HUES6 (cell line): ENCODE results near the gene CUL3.

Experiments
- H3K27ac ChIP-seq: 2 replicates; pipeline ENCODE4 v1.7.0; 2013; ENCODE audit warnings: low read depth, mild to moderate bottlenecking, low read length, inconsistent platforms
- H3K27me3 ChIP-seq: 2 replicates; pipeline ENCODE4 v1.6.1; 2013; ENCODE audit warnings: low read length; ENCODE audit not compliant: control insufficient read depth, insufficient read depth
- H3K36me3 ChIP-seq: 2 replicates; pipeline ENCODE4 v1.6.1; 2013; ENCODE audit warnings: low read length; ENCODE audit not compliant: control insufficient read depth, insufficient read depth
- H3K4me1 ChIP-seq: 2 replicates; pipeline ENCODE4 v1.6.1; 2013; ENCODE audit warnings: low read length; ENCODE audit not compliant: control insufficient read depth, insufficient read depth
- H3K4me3 ChIP-seq: 2 replicates; pipeline ENCODE4 v1.5.1; 2013; ENCODE audit warnings: low read depth, low read length
- H3K9ac ChIP-seq: one replicate; pipeline ENCODE4 v1.6.1; 2013; ENCODE audit warnings: mild to moderate bottlenecking, low read length
- H3K9me3 ChIP-seq: 2 replicates; pipeline ENCODE4 v1.6.1; 2013; ENCODE audit warnings: low read depth, low read length; ENCODE audit not compliant: control insufficient read depth, insufficient read depth

The CUL3 gene

GRCh38 chr2:224562831-224563230 is 22.3 kb downstream of the CUL3 start:
- Histone ChIP-seq H3K4me3 (no peak overlapping the region), H3K27me3 (no peaks in the 10 kb centered on the region), H3K27ac (no peak overlapping the region), H3K4me1 (peaks cover 3% of the 10 kb centered on the region; the same call in 1 of the 2 replicates), H3K36me3 (no peaks in the 10 kb centered on the region; the same call in 1 of the 2 replicates), H3K9me3 (peaks cover 2% of the 10 kb centered on the region; the same call in 1 of the 2 replicates), H3K9ac (no peak overlapping the region)

- Histone ChIP-seq H3K4me1 (peaks cover 4% of the 10 kb centered on the region; the same call in 1 of the 2 replicates), H3K9me3 (peaks cover 2% of the 10 kb centered on the region; the same call in 1 of the 2 replicates), H3K4me3 (no peak overlapping the region), H3K36me3 (no peaks in the 10 kb centered on the region; the same call in 1 of the 2 replicates), H3K27me3 (no peaks in the 10 kb centered on the region), H3K9ac (no peak overlapping the region), H3K27ac (no peak overlapping the region)
These were observed 23.7 kb downstream of the CUL3 start for GRCh38 chr2:224561234-224562005.

GRCh38 chr2:224560549-224560948 is 24.6 kb downstream of the CUL3 start:
- Histone ChIP-seq H3K9ac (no peak overlapping the region), H3K27me3 (no peaks in the 10 kb centered on the region), H3K36me3 (no peaks in the 10 kb centered on the region; the same call in 1 of the 2 replicates), H3K4me1 (peaks cover 4% of the 10 kb centered on the region; the same call in 1 of the 2 replicates), H3K27ac (no peak overlapping the region), H3K9me3 (peaks cover under 1% of the 10 kb centered on the region; the same call in 1 of the 2 replicates), H3K4me3 (no peak overlapping the region)

- H3K9me3 ChIP-seq: no peaks in the 10 kb centered on the region; the same call in 1 of the 2 replicates
- no peak overlapping the region for H3K4me3 ChIP-seq
- no peak overlapping the region for H3K27ac ChIP-seq
- H3K36me3 ChIP-seq: peaks cover 3% of the 10 kb centered on the region; the same call in 1 of the 2 replicates
- peaks cover 4% of the 10 kb centered on the region; the same call in 1 of the 2 replicates for H3K4me1 ChIP-seq
- H3K9ac ChIP-seq: no peak overlapping the region
- H3K27me3 ChIP-seq: no peaks in the 10 kb centered on the region
These were observed 27.6 kb downstream of the CUL3 start for GRCh38 chr2:224557610-224558009.

- no peak overlapping the region for H3K27ac ChIP-seq
- no peaks in the 10 kb centered on the region; the same call in 1 of the 2 replicates for H3K9me3 ChIP-seq
- H3K36me3 ChIP-seq: peaks cover 3% of the 10 kb centered on the region; the same call in 1 of the 2 replicates
- H3K9ac ChIP-seq: no peak overlapping the region
- no peaks in the 10 kb centered on the region for H3K27me3 ChIP-seq
- H3K4me1 ChIP-seq: peaks cover 4% of the 10 kb centered on the region; the same call in 1 of the 2 replicates
- no peak overlapping the region for H3K4me3 ChIP-seq
These were observed 28.8 kb downstream of the CUL3 start for GRCh38 chr2:224556381-224556780.

GRCh38 chr2:224555823-224556366 is 29.3 kb downstream of the CUL3 start:
- H3K27ac ChIP-seq: no peak overlapping the region
- no peaks in the 10 kb centered on the region for H3K27me3 ChIP-seq
- H3K36me3 ChIP-seq: peaks cover 3% of the 10 kb centered on the region; the same call in 1 of the 2 replicates
- H3K9ac ChIP-seq: no peak overlapping the region
- no peaks in the 10 kb centered on the region; the same call in 1 of the 2 replicates for H3K9me3 ChIP-seq
- H3K4me1 ChIP-seq: peaks cover 4% of the 10 kb centered on the region; the same call in 1 of the 2 replicates
- H3K4me3 ChIP-seq: no peak overlapping the region

GRCh38 chr2:224552771-224553170 is 32.4 kb downstream of the CUL3 start:
- no peak overlapping the region for H3K9ac ChIP-seq

GRCh38 chr2:224551693-224552092 is 33.5 kb downstream of the CUL3 start:
- H3K9ac ChIP-seq: no peak overlapping the region
- no peaks in the 10 kb centered on the region for H3K9me3 ChIP-seq
- H3K4me3 ChIP-seq: no peak overlapping the region
- 0 out of 2 replicates have a peak, but pooled peaks cover 4% of the 10 kb centered on the region for H3K4me1 ChIP-seq
- no peak overlapping the region for H3K27ac ChIP-seq
- H3K36me3 ChIP-seq: peaks cover 3% of the 10 kb centered on the region; the same call in 1 of the 2 replicates
- H3K27me3 ChIP-seq: no peaks in the 10 kb centered on the region

More at GRCh38 chr2:224552771-224553170, 32.4 kb downstream of the CUL3 start:
- peaks cover 4% of the 10 kb centered on the region; the same call in 1 of the 2 replicates for H3K4me1 ChIP-seq
- H3K27ac ChIP-seq: no peak overlapping the region
- H3K9me3 ChIP-seq: no peaks in the 10 kb centered on the region
- no peaks in the 10 kb centered on the region for H3K27me3 ChIP-seq
- peaks cover 3% of the 10 kb centered on the region; the same call in 1 of the 2 replicates for H3K36me3 ChIP-seq
- no peak overlapping the region for H3K4me3 ChIP-seq

GRCh38 chr2:224546926-224547325 is 38.2 kb downstream of the CUL3 start:
- no peak overlapping the region for H3K27ac ChIP-seq
- H3K4me3 ChIP-seq: no peak overlapping the region
- no peak overlapping the region for H3K9ac ChIP-seq
- no peaks in the 10 kb centered on the region for H3K27me3 ChIP-seq
- no peaks in the 10 kb centered on the region for H3K9me3 ChIP-seq
- H3K4me1 ChIP-seq: 0 out of 2 replicates have a peak, but pooled peaks cover 4% of the 10 kb centered on the region
- H3K36me3 ChIP-seq: peaks cover 8% of the 10 kb centered on the region

GRCh38 chr2:224545884-224546644 is 39.1 kb downstream of the CUL3 start:
- Histone ChIP-seq H3K36me3 (peaks cover 16% of the 10 kb centered on the region), H3K27ac (no peak overlapping the region), H3K4me1 (0 out of 2 replicates have a peak, but pooled peaks cover 4% of the 10 kb centered on the region), H3K4me3 (no peak overlapping the region), H3K9me3 (no peaks in the 10 kb centered on the region), H3K9ac (no peak overlapping the region), H3K27me3 (no peaks in the 10 kb centered on the region)
